Gastroesophageal sphincter (tissue), 4 donors: ENCODE results near the gene CRYBB2. TPM values are rescaled to one million over a fixed set of nuclear protein-coding genes. Genes with fewer than 3 reads are reported as not detected.
A peak's percentile ranks its signal among the peaks of the same experiment; 100 is the strongest.
"Not testable (repeated sequence)": the region's sequence is repeated elsewhere in the genome, so short reads cannot be mapped to it uniquely, and the experiment has no call there.

Source experiments
- ATAC-seq: fragments of 150-250 bp; one replicate; pipeline ENCODE4 v1.9.1; 2016; ENCODE audit warnings: mild to moderate bottlenecking, moderate library complexity
- H3K27ac ChIP-seq, 4 donors: fragments of 200-600 bp; sonication (generic) in 3 of 4; 1 replicate in 3 of 4; 2 replicates in 1 of 4; pipeline ENCODE4 v1.5.1; 2016 to 2019
- H3K27me3 ChIP-seq: fragments of 200-600 bp; sonication (generic); one replicate; pipeline ENCODE4 v1.5.1; 2019
- H3K36me3 ChIP-seq, 2 donors: fragments of 200-600 bp; sonication (generic); one replicate each; pipeline ENCODE4 v1.5.1; 2019; ENCODE audit warnings: control low read depth in 1 of 2
- H3K4me1 ChIP-seq, 3 donors: fragments of 200-600 bp; sonication (generic); 1 replicate in 2 of 3; 2 replicates in 1 of 3; pipeline ENCODE4 v1.5.1; 2016 to 2019; ENCODE audit warnings: control low read depth in 2 of 3
- H3K4me3 ChIP-seq, 2 donors: fragments of 200-600 bp; sonication (generic); one replicate each; pipeline ENCODE4 v1.5.1; 2019; ENCODE audit warnings: mild to moderate bottlenecking in 1 of 2, moderate library complexity in 1 of 2
- H3K9me3 ChIP-seq, 3 donors: fragments of 200-600 bp; sonication (generic); one replicate each; pipeline ENCODE4 v1.5.1; 2017 to 2019; ENCODE audit warnings: control low read depth in 2 of 3
- EP300 ChIP-seq: sonication (generic); formaldehyde crosslinking; IDR thresholded peaks from one replicate; pipeline ENCODE4 v1.6.1; 2017; ENCODE audit warnings: antibody characterized with exemption, mild to moderate bottlenecking
- POLR2A ChIP-seq, 2 donors: fragments of 450-650 bp; IDR thresholded peaks; one replicate each; pipeline ENCODE4 v1.6.1; 2017; ENCODE audit warnings: antibody characterized with exemption in 2 of 2, mild to moderate bottlenecking in 2 of 2, moderate library complexity in 1 of 2
- POLR2AphosphoS5 ChIP-seq: sonication (generic); formaldehyde crosslinking; IDR thresholded peaks from one replicate; pipeline ENCODE4 v1.6.1; 2017; ENCODE audit warnings: antibody characterized with exemption
- WGBS, 2 donors: methylation state at CpG; one replicate each; pipeline ENCODE4 v1.1.5; 2018; ENCODE audit warnings: low coverage in 1 of 2; 5-methylcytosine and 5-hydroxymethylcytosine counted together
- total RNA-seq, 4 donors: library from RNA; depleted of rRNA; stranded (reverse); fragments of >200 nt; gene quantifications; one replicate each; pipeline ENCODE4 v1.1.0, GENCODE V29; 2016
- TF ChIP-seq, protein P1 (sequence below), 4 experiments: fragments of 200-600 bp in 2 of 4; fragments of 450-650 bp in 2 of 4; sonication (generic) in 1 of 4; IDR thresholded peaks; one replicate each; pipeline ENCODE4 v1.5.1; 2017 to 2019; ENCODE audit warnings: antibody characterized with exemption in 4 of 4, mild to moderate bottlenecking in 2 of 4, moderate library complexity in 2 of 4

CRYBB2 gene
- total RNA-seq, 4 donors from 2014 or later, result not detected

DNA sequence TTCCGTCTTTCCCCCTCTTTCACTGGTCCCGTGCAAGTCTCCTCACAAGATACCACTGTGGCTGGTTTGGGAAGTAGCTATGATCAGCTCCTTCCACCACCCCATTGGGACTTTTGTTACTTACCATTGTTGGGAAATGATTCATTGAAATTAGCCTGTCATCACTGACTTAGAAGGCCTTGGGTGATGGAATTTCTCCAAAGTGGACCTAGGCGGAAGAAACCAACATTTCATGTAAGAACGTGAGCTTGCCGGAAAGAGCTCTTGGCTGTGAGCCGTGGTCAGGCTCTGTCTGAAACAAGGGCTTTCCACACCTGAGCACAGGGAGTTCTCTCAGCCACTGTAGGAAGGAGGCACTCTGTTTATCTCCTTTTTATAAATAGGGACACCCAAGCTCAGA is 43.3 kb upstream of the CRYBB2 start:
- TF ChIP-seq EP300 (no peak), POLR2AphosphoS5 (no peak), POLR2A (IDR thresholded peaks at IDR 0.05) (no peak)
- TF ChIP-seq, protein P1, sequence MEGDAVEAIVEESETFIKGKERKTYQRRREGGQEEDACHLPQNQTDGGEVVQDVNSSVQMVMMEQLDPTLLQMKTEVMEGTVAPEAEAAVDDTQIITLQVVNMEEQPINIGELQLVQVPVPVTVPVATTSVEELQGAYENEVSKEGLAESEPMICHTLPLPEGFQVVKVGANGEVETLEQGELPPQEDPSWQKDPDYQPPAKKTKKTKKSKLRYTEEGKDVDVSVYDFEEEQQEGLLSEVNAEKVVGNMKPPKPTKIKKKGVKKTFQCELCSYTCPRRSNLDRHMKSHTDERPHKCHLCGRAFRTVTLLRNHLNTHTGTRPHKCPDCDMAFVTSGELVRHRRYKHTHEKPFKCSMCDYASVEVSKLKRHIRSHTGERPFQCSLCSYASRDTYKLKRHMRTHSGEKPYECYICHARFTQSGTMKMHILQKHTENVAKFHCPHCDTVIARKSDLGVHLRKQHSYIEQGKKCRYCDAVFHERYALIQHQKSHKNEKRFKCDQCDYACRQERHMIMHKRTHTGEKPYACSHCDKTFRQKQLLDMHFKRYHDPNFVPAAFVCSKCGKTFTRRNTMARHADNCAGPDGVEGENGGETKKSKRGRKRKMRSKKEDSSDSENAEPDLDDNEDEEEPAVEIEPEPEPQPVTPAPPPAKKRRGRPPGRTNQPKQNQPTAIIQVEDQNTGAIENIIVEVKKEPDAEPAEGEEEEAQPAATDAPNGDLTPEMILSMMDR (IDR thresholded peaks at IDR 0.05), result no peak
- 95% methylated on average over 4 of the region's 6 CpGs; no CpG with 5 or more reads in 1 of the 2 donors for WGBS, 2 donors
- Histone ChIP-seq H3K9me3 (peaks cover 0 to 11% (median 0%) of the 10 kb centered on the region in 3 donors), H3K4me3 (no peak overlapping the region), H3K36me3 (peaks cover 0 to 98% of the 10 kb centered on the region in 2 donors), H3K27ac (no peak overlapping the region), H3K4me1 (no peaks in the 10 kb centered on the region), H3K27me3 (no peaks in the 10 kb centered on the region)
- no peak for ATAC-seq

DNA sequence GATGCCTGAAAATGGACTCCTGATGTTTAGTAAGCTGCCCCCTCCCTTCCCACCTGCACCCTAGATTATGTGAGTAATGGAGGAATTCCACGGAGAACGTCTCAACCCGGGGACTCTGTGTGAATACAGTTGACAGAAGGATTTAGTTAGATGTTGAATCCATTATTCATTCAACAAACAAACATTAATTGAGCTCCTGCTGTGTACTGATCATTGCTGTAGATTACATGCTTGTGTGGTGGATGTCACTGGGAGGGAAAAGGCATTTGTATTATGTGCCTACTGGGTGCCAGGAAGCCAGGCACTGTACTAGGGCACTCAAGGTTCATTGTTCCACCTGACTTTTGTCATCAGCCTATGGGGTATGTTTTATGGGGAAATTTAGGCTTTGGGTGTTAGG is 42.6 kb upstream of the CRYBB2 start:
- TF ChIP-seq POLR2A (IDR thresholded peaks at IDR 0.05) (no peak), POLR2AphosphoS5 (no peak), EP300 (no peak)
- TF ChIP-seq, protein P1 (IDR thresholded peaks at IDR 0.05), result no peak
- H3K27ac ChIP-seq, result no peak overlapping the region
- no peaks in the 10 kb centered on the region for H3K27me3 ChIP-seq
- H3K36me3 ChIP-seq, result peaks cover 0 to 97% of the 10 kb centered on the region in 2 donors
- no peaks in the 10 kb centered on the region for H3K4me1 ChIP-seq
- no peak overlapping the region for H3K4me3 ChIP-seq
- no peak for ATAC-seq
- peaks cover 0 to 11% (median 0%) of the 10 kb centered on the region in 3 donors for H3K9me3 ChIP-seq
- no CpG with 5 or more reads among the region's 3 CpGs for WGBS, 2 donors

DNA sequence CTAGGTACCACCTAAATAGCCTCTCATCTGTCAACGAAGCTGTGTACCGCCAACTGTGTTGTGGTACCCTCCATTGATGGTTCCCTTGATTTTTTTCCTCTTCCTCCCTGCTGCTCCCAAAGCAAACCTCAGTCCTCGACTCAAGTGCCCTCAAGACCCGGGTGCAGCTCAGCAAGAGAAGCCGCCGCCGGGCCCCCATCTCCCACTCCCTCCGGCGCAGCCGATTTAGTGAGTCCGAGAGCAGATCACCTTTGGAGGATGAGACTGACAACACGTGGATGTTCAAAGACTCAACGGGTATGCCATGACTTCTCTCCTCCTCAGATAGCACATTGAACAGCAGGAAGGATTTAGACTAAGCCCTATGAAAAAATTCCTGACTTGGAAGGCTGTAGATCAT is 42.2 kb upstream of the CRYBB2 start:
- Histone ChIP-seq H3K27ac (no peak overlapping the region), H3K36me3 (peaks cover 0 to 96% of the 10 kb centered on the region in 2 donors), H3K9me3 (peaks cover 0 to 11% (median 0%) of the 10 kb centered on the region in 3 donors), H3K4me1 (no peaks in the 10 kb centered on the region), H3K27me3 (no peaks in the 10 kb centered on the region), H3K4me3 (no peak overlapping the region)
- TF ChIP-seq, protein P1 (IDR thresholded peaks at IDR 0.05), result no peak
- TF ChIP-seq POLR2A (IDR thresholded peaks at IDR 0.05), result no peak
- no peak for TF ChIP-seq EP300
- TF ChIP-seq POLR2AphosphoS5, result no peak
- ATAC-seq, result no peak
- 68 to 98% methylated on average over 3 to 7 of the region's 13 CpGs for WGBS, 2 donors

DNA sequence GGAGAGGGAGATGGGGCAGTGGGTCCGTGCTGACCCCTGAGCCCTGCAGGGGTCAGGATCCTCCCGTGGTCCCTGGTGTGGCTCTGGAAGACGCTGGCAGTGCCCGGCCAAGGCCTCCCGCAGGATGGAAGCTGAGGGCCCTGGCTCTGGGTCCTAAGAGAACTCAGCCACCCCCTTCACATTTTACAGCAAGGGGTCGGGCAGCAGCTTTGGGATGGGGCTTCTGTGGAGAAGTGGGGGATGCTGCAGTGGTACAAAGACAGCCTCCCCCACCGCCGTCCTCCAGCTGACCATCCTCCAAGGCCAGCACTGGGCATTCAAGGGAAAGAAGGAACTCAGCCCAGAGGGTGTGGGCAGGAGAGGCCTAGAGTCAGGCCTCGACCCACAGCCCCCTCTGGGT is 41.5 kb upstream of the CRYBB2 start:
- WGBS, 2 donors, result no CpG with 5 or more reads among the region's 9 CpGs
- Histone ChIP-seq H3K4me1 (no peaks in the 10 kb centered on the region), H3K27me3 (no peaks in the 10 kb centered on the region), H3K9me3 (peaks cover 0 to 11% (median 0%) of the 10 kb centered on the region in 3 donors), H3K4me3 (no peak overlapping the region), H3K36me3 (peaks cover 0 to 96% of the 10 kb centered on the region in 2 donors), H3K27ac (no peak overlapping the region)
- TF ChIP-seq, protein P1 (IDR thresholded peaks at IDR 0.05), result no peak
- TF ChIP-seq POLR2AphosphoS5 (no peak), EP300 (no peak), POLR2A (IDR thresholded peaks at IDR 0.05) (no peak)
- ATAC-seq, result no peak

DNA sequence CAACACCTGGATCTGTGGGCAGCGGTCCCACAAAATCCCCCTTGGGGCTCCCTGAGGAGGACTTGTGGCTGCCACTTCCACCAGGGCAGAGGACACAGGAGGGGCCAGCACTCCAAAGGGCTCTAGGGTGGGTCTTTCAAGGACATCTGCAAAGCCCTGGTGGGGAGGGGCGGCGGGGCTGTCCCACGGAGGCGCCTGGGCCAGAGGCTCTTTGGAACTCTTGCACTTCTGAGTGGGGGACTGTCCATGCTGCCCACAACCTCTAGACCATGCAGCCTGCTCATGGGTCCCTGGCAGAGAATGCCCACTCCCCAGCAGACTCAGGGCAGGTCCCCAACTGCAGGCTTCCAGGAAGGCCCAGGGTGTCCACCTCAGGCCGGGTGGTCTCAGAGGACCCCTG is 41.1 kb upstream of the CRYBB2 start:
- 100% methylated on average over 1 of the region's 6 CpGs; no CpG with 5 or more reads in 1 of the 2 donors for WGBS, 2 donors

DNA sequence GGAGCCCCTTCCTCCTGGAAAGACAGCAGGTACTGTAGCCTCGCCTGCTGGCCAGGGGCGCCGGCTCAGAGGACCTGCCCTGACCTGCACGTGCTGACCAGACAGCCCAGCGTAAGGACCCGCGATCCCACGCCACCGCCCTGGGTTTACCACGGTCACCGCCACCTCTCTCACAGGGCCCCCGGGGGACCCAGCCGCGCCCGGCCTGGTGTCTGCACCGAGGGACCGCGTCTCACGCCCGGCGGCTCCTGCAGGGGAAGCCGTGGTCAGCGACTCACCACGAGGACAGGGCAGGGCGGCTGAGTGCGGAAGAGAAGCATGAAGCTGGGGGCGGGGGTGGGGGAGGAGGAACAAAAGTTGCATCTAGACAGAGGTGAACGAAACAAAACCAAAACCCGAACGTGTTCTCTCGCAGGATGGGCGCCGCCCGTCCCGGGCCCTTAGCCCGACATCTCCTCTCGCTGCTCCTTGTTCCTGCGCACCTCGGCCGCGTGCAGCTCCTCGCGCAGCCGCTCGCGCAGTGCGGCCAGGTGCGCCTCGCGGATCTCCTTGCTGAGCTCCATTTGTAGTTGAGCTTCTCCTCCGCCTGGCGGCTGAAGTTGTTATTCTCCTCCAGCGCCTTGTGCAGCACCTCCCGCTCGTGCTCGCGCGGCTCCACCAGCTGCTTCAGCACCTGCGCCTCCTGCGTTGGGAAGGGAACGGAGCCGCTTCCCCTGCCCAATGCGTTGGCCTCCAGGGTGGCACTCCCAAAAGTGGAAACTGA is 40.4 kb upstream of the CRYBB2 start:
- Histone ChIP-seq H3K36me3 (peaks cover 0 to 99% of the 10 kb centered on the region in 2 donors), H3K9me3 (peaks cover 0 to 11% (median 0%) of the 10 kb centered on the region in 3 donors)
- ATAC-seq, result peak; percentile 29
- H3K4me3 ChIP-seq, H3K4me1 ChIP-seq, H3K27me3 ChIP-seq, H3K27ac ChIP-seq: not testable (repeated sequence)
- 60 to 77% methylated on average over 2 to 24 of the region's 63 CpGs for WGBS, 2 donors

More for the DNA sequence above, 41.1 kb upstream of the CRYBB2 start:
- peaks cover 0 to 11% (median 0%) of the 10 kb centered on the region in 3 donors for H3K9me3 ChIP-seq
- H3K36me3 ChIP-seq, result peaks cover 0 to 96% of the 10 kb centered on the region in 2 donors
- not testable (repeated sequence) for H3K4me1 ChIP-seq, H3K4me3 ChIP-seq, H3K27me3 ChIP-seq, H3K27ac ChIP-seq, ATAC-seq
